Hepatocyte (in vitro differentiated cells): Measurements from ENCODE around the gene CREB5.

ENCODE experiments used
- EZH2 ChIP-seq: fragments of 200-600 bp; sonication (generic); IDR thresholded peaks from 2 replicates; pipeline ENCODE4 v1.6.1; 2016; ENCODE audit warnings: antibody characterized with exemption, mild to moderate bottlenecking, borderline replicate concordance
- EZH2phosphoT487 ChIP-seq: fragments of 200-600 bp; sonication (generic); IDR thresholded peaks from one replicate; pipeline ENCODE4 v1.6.1; 2018; ENCODE audit warnings: antibody characterized with exemption, mild to moderate bottlenecking, low read depth, moderate library complexity; ENCODE audit not compliant: unreplicated experiment, severe bottlenecking
- TF ChIP-seq, protein P1 (sequence below): fragments of 200-600 bp; sonication (generic); IDR thresholded peaks from 2 replicates; pipeline ENCODE4 v1.5.1; 2016; ENCODE audit warnings: antibody characterized with exemption, mild to moderate bottlenecking; ENCODE audit not compliant: poor library complexity

DNA sequence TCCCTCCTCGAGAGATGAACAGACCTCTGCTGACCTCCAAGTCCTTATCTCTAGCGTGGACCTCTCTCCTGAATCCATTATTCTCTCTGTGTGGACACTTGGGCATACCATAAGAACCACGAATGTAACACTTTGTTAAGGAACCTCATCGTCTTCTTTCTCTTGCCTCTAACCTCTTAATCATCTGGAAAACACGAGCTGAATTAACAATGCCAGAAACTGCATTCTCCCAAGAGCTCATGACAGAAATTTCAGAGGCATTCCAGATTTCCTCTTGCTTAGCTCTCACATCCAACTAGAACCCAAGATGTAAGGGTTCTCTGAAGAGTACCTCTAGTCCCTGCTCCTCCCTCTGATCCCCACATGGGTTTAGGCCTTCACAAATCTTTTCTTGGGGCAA, 444.3 kb downstream of the CREB5 start:
- TF ChIP-seq, protein P1, sequence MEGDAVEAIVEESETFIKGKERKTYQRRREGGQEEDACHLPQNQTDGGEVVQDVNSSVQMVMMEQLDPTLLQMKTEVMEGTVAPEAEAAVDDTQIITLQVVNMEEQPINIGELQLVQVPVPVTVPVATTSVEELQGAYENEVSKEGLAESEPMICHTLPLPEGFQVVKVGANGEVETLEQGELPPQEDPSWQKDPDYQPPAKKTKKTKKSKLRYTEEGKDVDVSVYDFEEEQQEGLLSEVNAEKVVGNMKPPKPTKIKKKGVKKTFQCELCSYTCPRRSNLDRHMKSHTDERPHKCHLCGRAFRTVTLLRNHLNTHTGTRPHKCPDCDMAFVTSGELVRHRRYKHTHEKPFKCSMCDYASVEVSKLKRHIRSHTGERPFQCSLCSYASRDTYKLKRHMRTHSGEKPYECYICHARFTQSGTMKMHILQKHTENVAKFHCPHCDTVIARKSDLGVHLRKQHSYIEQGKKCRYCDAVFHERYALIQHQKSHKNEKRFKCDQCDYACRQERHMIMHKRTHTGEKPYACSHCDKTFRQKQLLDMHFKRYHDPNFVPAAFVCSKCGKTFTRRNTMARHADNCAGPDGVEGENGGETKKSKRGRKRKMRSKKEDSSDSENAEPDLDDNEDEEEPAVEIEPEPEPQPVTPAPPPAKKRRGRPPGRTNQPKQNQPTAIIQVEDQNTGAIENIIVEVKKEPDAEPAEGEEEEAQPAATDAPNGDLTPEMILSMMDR, result no peak
- TF ChIP-seq EZH2 (no peak), EZH2phosphoT487 (no peak)
